NCI-H2081 treated with DMSO at 0.1 percent for 48 hours (cell line): ENCODE results near the gene CLNK.
"Not testable (repeated sequence)": the region's sequence is repeated elsewhere in the genome, so short reads cannot be mapped to it uniquely, and the experiment has no call there.

Experiments
- DNase-seq: peaks from one replicate; lab custom pipeline; 2025; lab: John Stamatoyannopoulos, UW

CLNK gene

DNA sequence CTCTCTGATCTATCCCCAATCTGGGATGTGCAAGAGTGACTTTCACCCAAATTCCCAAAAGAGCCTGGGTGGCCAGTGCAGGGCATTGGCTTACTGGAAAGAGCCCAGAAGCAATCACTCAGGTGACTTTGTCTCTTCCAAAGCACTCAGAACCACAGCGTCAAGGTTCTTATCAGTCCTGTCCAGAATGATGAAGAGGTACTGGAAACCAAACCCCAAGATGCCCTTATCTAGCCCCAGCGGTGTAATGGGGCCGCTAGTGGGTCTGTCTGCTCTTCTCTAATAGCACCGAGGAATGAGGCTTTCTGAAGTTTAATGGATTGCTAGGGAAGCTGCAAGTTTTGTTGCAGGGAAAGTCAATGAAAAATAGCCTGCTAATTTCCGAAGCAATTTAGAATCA is 21.6 kb downstream of the CLNK start:
- no peak for DNase-seq

DNA sequence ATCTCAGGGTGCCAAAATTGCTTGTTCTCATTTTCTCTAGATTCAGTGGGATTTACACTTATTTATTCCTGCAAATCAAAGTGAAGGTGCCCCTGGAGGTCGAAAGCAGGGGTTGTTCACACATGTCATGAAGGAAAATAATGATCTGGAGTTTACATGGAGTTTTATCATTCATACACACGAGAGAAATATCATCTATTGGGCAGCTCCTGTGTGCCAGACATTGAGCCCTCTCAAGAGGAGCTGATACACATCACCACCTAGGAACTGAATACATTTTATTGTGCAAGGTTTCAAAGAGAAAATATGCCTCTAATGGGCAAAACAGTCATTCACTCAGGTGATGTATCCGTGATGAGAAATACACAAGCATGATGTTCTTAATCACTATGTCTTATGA is 23.5 kb downstream of the CLNK start:
- no peak for DNase-seq

DNA sequence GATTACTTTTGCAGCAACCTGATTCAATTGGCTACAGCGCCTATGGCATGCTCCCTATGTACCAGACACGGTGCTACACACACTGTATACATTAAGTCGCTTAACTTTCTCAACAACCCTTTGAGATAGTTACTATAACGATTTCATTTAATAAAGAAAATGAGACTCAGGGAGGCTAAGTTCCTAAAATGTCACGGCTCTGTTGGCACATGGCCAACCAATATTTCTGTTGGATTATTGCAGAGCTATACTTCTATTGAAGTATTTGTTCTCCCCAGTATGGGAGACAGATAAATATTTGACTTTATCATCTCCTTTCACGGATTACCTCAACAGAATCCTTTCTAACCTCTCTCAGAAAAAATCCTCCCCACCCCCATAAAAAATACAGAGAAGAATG is 25.3 kb downstream of the CLNK start:
- DNase-seq, result no peak

DNA sequence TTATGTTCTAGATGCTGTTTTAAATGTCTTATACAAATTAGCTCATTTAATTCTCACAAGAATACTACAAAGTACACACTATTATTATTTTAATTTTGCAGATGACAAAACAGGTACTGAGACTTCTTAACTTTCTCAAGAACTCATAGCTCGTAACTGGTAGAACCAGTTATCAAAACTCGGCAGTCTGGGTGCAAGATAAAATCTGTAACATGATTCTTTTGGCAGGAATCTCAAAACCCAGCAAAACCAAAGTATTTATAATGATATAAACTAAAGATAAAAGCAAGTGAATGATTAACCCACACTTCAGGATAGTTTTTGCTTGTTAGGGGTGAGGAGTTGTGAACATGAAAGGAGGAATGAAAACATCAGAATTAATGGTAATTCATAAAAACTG is 27.6 kb downstream of the CLNK start:
- no peak for DNase-seq

DNA sequence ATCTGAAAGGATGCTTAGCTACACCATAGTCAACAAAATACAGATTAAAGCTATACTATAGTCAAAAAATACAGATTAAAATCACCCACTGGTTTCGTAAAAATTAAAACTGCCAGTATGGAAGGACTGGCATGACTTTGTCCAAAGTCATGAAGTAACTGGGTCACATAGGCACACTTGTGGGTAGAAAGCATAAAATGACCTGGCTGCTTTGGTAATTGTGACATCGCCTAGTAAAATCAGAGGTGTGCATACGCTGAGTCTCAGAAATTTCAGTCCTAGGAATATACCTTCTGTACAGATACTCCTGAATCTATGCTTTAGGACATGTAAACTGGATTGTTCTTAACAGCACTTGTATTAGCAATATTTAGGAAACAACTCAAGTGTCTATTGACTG is 28.1 kb downstream of the CLNK start:
- no peak for DNase-seq

DNA sequence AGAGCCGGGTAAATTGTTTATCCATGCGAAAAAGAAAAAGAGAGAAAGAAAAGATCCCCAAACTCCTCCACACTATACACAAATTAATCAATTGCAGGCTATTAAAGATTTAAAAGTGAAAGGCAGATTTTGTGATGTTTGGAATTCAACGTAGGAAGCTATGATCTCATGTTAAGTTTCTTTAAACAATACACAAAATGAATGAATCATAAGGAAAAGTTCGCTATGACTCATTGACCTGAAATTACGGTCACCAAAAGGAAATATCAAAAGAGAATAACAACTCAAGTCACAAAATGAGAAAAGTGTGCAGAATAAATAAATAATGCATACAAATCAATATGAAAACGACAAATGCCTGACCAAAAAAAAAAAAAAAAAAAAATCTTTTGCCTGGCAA is 28.6 kb downstream of the CLNK start:
- DNase-seq, result no peak

DNA sequence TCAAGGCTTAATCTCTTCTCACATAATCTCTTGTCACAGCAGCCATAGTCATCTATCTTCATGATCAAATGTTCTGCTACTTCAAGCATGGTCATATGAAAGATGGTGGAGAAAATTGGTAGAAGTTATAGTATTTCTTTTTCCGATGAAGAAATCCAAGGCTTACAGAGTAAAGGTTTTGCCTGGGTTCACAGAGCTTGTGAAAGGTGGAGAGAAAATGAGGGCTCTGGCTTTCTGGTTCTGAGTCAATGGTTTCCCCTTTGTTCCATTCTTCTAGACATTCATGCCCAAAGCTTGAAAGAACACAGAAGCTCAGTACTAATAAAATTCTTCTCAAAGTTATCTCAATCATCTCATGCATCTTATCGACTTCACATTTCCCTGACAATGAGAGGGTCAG is 36.1 kb downstream of the CLNK start:
- no peak for DNase-seq

DNA sequence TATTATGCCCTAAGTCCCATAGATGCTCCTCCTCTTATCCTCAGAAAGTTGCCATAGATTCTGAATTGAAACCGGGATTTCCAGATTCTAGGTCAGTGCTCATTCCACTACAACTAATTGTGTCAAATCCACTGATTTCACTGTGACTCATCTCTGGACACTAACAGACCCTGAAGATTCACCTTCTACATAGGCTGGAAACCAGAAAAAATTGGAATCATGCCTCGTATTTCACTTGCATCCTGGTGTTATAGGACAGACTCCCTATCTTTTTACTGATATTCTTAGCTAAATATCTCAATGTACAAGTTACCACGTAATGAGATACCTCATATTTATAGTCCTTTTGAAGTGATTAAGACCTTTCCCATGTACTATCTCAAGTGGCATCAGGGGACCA is 36.7 kb downstream of the CLNK start:
- no peak for DNase-seq

DNA sequence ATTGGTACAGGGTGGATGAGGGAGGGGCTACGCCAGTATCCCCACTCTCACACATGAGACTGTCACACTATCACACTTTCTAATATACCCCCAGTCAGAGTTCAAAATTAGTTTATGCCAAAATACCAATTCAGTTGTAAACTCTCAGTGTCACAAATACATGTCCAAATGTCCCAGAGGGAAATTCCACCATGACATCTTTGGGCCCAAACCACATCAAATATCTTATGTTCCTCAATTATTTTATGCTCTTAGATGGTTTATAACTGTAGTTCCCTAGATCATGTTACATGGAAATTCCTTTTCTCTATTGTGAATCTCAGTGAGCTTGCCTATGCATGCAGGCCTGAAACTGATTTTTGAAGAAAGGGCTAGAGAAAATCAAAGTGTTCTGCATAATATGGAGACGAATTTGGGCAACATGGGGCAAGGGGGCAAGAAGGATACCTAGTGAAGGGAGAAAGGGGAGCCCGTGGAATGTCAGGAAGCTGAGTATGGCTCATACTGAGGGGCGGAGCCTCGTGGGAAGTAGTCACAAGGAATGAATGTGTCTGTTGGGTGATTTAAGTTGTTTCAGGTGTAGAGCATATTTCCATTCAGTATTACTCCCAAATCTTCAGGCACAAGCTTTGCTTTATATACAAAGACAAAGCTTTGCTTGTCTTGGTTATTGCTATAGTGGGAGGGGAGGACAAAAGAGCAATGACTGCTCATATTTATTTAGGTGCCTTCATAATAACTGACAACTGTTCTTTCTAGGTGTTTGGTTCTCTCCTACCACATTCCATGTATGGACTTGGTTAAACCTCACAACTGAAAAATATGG is 40.8 kb downstream of the CLNK start:
- no peak for DNase-seq

DNA sequence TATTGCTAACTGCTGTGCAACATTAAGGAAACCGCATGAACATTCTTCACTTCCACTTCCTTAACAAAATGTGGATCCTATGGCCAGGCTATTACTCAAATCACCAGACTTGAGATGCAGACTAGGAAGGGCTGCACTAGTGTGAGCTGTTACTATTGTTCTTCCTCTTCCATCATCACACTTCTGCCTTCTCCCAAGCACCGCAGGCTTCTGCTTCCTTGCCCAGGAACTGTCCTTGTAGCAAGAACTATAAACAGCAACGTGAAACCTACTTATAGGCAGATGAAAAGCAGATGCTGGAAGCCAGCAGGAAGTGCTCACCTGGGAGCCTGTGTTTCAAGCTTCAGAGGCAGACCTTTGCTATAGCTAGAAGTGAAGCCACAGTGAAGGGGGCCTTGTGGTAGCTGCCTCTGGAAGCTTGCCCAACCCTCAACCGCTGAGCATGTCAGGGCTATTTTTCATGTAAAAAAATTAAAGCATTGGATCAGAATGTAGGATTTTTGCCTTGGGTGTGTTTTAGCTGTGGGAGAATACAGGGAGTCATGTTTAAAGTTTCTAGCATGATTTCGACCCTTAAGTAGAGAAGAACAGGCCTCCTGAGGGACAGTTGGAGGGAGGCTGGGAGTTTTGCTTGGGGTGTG is 43.9 kb downstream of the CLNK start:
- no peak for DNase-seq

DNA sequence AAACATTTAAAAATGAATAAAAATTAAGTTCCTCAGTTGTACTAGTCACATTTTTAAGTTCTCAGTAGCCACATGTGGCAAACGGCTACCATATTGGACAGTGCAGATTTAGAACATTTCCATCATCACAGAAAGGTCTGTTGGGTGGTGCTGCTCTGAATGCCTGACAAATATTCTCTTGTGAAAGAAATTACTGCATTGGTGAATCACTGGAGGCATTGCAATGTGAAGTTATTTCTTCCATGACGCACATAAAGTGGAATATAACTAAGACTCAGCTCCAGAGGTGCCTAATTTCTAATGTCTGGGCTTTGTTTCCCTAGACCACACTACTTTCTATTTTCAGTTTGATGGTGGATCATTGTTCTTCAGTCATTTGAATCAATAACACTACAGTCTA is 44.9 kb downstream of the CLNK start:
- no peak for DNase-seq

DNA sequence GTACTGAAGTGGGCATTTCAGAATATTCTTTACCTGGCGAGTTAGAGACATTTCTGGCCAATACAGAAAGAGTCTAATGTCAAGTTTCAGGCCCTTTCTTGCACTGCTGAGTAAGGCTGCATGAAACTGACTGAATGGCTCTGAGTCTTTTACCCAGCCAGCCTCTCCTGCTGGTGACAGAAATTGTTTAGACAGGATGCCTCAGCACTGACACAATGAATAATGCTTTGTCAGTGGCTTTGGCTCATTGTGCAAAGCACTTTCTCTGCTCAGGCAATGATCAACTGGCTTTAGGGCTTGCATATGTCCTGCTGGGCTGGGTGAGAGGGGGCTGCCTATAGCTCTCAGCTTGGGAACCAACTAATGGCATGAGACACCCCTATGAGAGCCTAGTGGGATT is 45.5 kb downstream of the CLNK start:
- DNase-seq, result no peak

DNA sequence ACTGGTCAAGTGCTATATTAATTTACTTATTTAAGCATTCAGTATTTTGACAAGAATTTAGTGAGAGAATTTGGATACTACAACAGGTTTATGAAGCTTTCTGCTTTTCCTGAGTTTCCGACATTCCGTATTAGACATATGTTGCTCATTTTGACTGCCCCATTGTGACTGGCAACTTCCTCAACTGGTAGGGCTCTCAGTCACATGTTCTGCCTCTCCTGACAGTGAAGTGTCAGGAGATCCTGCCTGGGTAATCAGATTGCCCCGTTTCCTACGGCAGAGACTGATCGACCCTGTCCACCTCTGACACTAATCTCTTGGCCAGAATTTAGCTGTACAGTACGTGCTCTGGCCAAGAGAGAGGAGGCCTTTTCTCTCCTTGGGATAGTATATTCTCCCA is 49.5 kb downstream of the CLNK start:
- no peak for DNase-seq

DNA sequence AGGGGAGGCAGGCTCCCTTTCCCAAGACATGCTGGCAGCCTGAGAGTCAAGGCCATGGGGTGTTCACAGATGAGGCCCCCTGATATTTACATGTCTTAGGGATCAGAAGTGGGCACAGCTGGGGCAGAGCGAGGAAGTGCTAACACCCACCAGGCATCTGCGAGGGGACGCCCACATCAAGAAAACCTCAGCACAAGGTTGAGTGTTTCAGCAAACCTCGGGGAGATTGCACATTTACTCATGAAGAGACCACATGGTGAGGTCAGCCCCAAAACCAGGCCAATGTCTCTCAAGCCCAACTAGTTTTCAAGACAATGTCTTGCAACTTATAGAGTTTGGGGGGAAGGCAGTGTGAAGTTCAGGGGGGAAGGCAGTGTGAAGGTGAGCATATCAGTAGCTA is 55.2 kb downstream of the CLNK start:
- DNase-seq, result no peak

DNA sequence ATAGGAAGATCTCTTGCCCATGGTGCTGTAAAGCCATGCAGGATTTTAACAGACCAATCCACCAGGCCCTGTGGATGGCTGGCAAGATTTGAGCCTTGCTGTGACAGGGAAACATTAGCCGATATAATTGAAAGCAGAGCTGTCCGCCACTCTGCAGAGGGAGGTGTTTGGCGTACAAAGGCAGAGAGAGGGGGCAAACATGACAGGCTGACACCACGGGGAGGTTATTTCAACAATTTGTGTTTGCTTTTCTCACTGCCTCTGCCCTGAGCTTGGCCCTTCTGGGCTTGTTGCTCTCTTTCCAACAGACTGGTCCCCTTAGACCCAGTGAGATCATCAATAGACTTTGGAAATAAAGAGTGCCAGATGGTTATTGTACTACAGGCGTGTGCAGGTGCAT is 59.4 kb downstream of the CLNK start:
- peak; percentile 54 for DNase-seq

DNA sequence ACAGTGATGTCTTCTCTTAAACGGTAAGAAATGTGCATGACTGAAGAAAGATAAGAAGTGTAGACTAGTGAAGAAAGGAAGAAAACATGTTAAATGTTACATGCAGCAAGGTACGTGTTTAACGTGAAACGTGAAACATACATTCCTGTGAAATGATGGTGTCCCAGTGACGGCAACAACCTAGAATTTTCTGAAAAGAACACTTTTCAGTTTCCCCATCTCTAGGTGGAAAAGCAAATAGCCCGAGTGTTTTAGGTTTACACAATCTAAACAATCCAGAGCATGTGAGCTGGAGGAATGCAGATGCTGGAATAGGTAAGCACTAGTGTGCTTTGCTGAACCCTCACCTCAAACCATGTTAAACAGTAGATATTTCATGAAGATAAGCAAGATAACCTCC is 60.7 kb downstream of the CLNK start:
- DNase-seq, result no peak

DNA sequence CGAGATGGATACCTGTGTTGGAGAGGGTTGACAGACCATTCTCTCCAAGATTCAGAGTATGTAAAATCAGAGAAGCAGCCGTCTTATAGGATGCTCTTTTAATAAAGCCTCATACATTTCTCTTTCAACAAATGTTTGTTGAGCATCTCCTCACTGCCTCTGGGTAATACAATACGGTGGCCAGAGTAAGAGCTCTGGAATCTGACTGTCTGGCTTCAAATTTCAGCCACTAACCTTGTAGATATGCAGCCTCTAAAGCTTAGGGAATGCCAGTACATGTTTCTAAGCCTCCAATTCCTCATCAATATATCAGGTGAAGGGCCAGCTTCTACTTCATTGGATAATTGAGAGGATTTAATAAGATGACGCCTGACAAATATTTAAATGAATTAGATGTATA is 61.3 kb downstream of the CLNK start:
- no peak for DNase-seq

DNA sequence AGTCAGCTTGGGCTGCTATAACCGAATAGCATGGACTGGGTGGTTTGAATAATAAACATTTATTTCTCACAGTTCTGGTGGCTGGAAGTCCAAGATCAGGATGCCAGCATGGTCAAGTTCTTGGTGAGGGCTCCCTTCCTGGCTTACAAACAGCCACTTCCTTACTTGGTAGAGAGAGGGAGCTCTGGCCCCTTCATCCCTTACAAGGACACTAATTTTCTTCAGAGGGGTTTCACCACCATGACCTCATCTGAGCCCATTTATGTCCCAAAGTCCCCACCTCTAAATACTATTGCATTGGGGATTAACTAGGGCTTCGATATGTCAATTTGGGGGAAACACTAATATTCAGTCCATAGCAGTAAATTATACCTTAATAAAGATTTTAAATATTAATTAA is 61.8 kb downstream of the CLNK start:
- DNase-seq, result no peak

DNA sequence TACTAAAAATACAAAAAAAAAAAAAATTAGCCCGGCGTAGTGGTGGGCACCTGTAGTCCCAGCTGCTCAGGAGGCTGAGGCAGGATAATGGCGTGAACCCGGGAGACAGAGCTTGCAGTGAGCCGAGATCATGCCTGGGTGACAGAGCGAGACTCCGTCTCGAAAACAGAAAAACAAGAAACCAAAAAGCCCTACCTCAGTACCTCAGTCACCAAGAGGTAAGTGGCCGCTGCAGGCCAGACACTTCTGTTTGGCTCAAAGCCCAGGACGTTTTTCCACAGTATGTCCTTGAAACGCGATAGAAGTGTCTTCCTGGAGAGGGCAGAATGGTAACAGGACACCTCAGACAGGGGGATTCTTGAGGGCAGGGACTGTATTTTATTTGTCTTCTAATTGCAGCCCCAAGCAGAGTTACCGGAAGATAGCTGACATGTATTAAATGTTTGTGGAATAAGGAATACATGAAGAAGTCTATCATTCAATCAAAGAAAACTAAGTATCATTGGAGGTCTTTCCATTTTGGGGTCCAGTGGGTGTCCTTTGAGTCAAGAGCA is 63.6 kb downstream of the CLNK start:
- DNase-seq, result no peak

DNA sequence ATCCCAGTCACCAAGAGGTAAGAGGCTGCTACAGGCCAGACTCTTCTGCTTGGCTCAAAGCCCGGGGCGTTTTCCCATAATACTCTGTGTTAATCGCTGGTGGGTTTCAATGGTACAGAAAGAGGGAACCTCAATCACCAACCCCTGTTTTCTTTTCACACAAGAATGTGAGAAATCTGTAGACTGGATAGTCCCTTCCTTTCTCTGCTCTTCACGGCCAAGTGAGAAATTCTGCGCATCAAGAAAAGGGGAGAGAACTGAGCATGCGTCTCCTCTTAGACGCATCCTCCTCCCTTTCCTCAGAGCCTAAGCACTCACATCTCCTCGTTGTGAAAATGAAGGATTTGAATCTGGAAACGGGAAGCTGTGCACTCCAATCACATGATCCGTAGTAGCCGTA is 64.7 kb downstream of the CLNK start:
- no peak for DNase-seq

DNA sequence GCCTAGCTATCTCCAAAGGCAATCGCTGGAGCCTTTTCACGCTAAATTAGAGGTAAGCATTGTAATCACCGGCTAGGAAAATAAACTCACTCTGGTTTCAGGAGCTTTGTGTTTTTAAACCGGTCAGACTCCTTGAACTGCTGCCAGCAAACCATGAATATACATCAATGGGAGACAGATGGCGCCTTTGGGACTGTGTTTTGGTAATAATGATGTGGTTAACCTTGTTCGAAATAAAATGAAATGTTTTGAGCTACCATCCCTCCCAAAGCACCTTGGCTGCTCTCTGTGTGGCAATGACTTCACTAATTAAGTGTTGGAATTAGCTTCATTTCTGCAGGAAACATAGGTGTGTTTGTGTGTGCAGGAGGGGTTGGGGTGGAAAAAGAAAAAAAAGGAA is 65.3 kb downstream of the CLNK start:
- DNase-seq, result peak; percentile 99

DNA sequence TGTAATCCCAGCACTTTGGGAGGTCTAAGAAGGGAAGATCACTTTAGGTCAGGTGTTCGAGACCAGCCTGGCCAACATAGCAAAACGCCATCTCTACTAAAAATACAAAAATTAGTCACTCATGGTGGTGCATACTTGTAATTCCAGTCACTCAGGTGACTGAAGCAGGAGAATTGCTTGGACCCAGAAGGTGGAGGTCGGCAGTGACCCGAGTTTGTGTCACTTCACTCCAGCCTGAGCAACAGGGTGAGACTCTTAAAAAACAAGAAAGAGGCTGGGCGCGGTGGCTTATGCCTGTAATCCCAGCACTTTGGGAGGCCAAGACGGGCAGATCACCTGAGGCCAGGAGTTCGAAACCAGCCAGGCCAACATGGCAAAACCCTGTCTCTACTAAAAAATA is 69.6 kb downstream of the CLNK start:
- DNase-seq, result not testable (repeated sequence)

DNA sequence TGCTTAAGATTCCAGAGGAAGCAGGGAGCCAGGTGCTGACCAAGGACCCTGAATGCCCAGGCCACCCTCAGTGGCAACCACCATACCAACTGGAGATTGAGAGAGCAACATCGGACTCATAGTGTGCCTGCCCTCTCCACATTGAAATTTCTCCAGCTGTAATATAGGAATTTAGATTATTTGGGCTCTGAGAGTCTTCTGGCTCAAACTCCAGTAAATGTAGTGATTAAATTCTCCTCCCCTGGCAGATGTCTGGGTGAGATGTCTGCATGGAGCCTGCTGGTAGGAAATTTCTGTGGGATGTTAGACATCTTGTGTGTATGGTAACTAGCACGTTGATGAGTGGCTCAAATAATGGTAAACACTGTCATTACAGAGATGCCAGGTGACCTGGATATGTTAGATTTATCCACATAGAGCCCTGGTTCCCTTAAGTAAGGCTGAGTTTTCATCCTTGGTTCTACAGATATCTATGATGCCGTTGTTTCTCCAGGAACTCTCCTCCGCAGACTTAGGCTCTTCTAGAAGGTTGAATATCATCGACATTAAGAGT is 70.6 kb downstream of the CLNK start:
- DNase-seq, result no peak
